Epithelial cell of esophagus (primary cell): ENCODE data around the gene VPS18.

Experiments
- DNase-seq: peaks from one replicate; pipeline ENCODE4 v3.0.0; 2010; ENCODE audit warnings: low read depth
- H3K4me3 ChIP-seq: 2 replicates; pipeline ENCODE4 v1.5.1; 2011; ENCODE audit warnings: mild to moderate bottlenecking, low read length, control low read depth
- CTCF ChIP-seq: IDR thresholded peaks from 2 replicates; pipeline ENCODE4 v1.5.1; 2011; ENCODE audit warnings: low read depth, mild to moderate bottlenecking, low read length, control low read depth, inconsistent platforms; ENCODE audit not compliant: insufficient read depth; ENCODE audit errors: missing control alignments

Gene VPS18

GRCh38 chr15:40850576-40851112 lies 43.6 kb upstream of the VPS18 start:
- no peak for DNase-seq
- no peak overlapping the region for H3K4me3 ChIP-seq
- TF ChIP-seq CTCF: no peak

GRCh38 chr15:40852529-40852928 lies 41.7 kb upstream of the VPS18 start:
- no peak for TF ChIP-seq CTCF
- H3K4me3 ChIP-seq: no peak overlapping the region
- no peak for DNase-seq

- no peak overlapping the region for H3K4me3 ChIP-seq
- no peak for DNase-seq
Observed at GRCh38 chr15:40853241-40853890, 40.9 kb upstream of the VPS18 start.

GRCh38 chr15:40854161-40854560 lies 40.1 kb upstream of the VPS18 start:
- H3K4me3 ChIP-seq: no peak overlapping the region
- TF ChIP-seq CTCF: no peak
- no peak for DNase-seq

More at GRCh38 chr15:40853241-40853890, 40.9 kb upstream of the VPS18 start:
- no peak for TF ChIP-seq CTCF

GRCh38 chr15:40855706-40856234 lies 38.5 kb upstream of the VPS18 start:
- no peak overlapping the region for H3K4me3 ChIP-seq
- TF ChIP-seq CTCF: no peak
- DNase-seq: no peak

- no peak for DNase-seq
- no peak overlapping the region for H3K4me3 ChIP-seq
- TF ChIP-seq CTCF: no peak
Observed at GRCh38 chr15:40856746-40857145, 37.5 kb upstream of the VPS18 start.
